ENCODE data around the gene PTPRA. TPM values are rescaled to one million over a fixed set of nuclear protein-coding genes. Genes with fewer than 3 reads are reported as not detected.

Gene PTPRA
- total and polyA plus RNA-seq, 2 of the 8 experiments (the other 6 are each of a cell fraction or from before 2014, with no cell fraction given): 47.7 to 51.3 TPM

DNA sequence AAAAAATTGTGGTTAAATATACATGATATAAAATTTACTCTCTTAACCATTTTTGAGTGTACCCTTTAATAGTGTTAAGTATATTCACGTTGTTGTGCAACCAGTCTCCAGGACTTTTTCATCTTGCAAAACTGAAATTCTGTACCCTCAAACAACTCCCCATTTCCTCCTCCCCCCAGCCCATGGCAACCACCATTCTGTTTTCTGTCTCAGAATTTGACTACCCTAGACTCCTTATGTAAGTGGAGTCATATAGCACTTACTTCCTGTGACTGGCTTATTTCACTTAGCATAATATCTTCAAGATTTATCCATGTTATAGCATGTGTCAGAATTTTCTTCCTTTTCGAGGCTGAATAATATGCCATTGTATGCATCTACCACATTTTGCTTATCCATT lies 27.7 kb upstream of the PTPRA start:
- H4K20me1 ChIP-seq (replicated peaks in 1 of 2; ENCODE audit: control insufficient read depth in 1 of 2, insufficient read depth in 2 of 2, low read length in 2 of 2): peaks cover 0 to 3% of the 10 kb centered on the region in 2 experiments
- FAIRE-seq (no peak), DNase-seq (ENCODE audit: low read depth in 1 of 2, low spot score in 2 of 2) (no peak)
- H2AFZ ChIP-seq (ENCODE audit: low read length): no peak overlapping the region
- H3K4me2 ChIP-seq (ENCODE audit: insufficient read depth in 1 of 2, low read depth in 2 of 2, low read length in 2 of 2): no peak overlapping the region
- H2BK5ac ChIP-seq (ENCODE audit: low read depth, low read length): no peak overlapping the region
- H3K4ac ChIP-seq (replicated peaks; ENCODE audit: insufficient read length, low read depth, low read length): no peak overlapping the region
- no peaks in the 10 kb centered on the region for H3K79me1 ChIP-seq (ENCODE audit: low read depth, low read length)
- H3K4me1 ChIP-seq (replicated peaks in 1 of 4; ENCODE audit: control insufficient read depth in 3 of 4, insufficient read depth in 4 of 4, low read length in 3 of 4): no peaks in the 10 kb centered on the region
- no peaks in the 10 kb centered on the region for H3K79me2 ChIP-seq (ENCODE audit: control insufficient read depth in 1 of 2, insufficient read depth in 2 of 2, low read length in 2 of 2)
- ChIA-PET CTCF (ENCODE audit: partially characterized antibody) (interaction anchor here (1.0 kb wide), 1 partner anchor 90 kb away, joined by 4 read pairs; no protein-coding TSS in a partner anchor), POLR2A (ENCODE audit: partially characterized antibody) (no interaction called here)
- no peak overlapping the region for H3K56ac ChIP-seq (replicated peaks; ENCODE audit: insufficient read length, low read depth, low read length)
- no peak overlapping the region for H4K91ac ChIP-seq (replicated peaks; ENCODE audit: insufficient read length, low read length)
- H2BK15ac ChIP-seq (ENCODE audit: low read length): no peak overlapping the region
- TF ChIP-seq, protein P1, sequence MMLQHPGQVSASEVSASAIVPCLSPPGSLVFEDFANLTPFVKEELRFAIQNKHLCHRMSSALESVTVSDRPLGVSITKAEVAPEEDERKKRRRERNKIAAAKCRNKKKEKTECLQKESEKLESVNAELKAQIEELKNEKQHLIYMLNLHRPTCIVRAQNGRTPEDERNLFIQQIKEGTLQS (IDR thresholded peaks at IDR 0.05; ENCODE audit: insufficient read depth, low read depth, low read length): no peak
- TF ChIP-seq TEAD4 (IDR thresholded peaks at IDR 0.05; ENCODE audit: low read depth, low read length) (no peak), CHD1 (IDR thresholded peaks at IDR 0.05; ENCODE audit: low read depth, low read length) (no peak), PHF8 (conservative IDR thresholded peaks at IDR 0.05; ENCODE audit: low read depth, low read length) (no peak), FOSL1 (IDR thresholded peaks at IDR 0.05; ENCODE audit: insufficient read depth, low read depth, low read length) (no peak), NRF1 (IDR thresholded peaks at IDR 0.05; ENCODE audit: low read depth, low read length) (no peak), EGR1 (IDR thresholded peaks at IDR 0.05; ENCODE audit: borderline replicate concordance, low read depth, low read length) (no peak), SRF (IDR thresholded peaks at IDR 0.05; ENCODE audit: low read depth, low read length) (no peak), TAF7 (optimal IDR thresholded peaks at IDR 0.05; ENCODE audit: borderline replicate concordance, low read depth, low read length) (no peak), SP4 (IDR thresholded peaks at IDR 0.05; ENCODE audit: low read length) (no peak)
- TF ChIP-seq, protein P2, sequence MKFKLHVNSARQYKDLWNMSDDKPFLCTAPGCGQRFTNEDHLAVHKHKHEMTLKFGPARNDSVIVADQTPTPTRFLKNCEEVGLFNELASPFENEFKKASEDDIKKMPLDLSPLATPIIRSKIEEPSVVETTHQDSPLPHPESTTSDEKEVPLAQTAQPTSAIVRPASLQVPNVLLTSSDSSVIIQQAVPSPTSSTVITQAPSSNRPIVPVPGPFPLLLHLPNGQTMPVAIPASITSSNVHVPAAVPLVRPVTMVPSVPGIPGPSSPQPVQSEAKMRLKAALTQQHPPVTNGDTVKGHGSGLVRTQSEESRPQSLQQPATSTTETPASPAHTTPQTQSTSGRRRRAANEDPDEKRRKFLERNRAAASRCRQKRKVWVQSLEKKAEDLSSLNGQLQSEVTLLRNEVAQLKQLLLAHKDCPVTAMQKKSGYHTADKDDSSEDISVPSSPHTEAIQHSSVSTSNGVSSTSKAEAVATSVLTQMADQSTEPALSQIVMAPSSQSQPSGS (IDR thresholded peaks at IDR 0.05; ENCODE audit: low read length): no peak
- H2BK120ac ChIP-seq (replicated peaks; ENCODE audit: low read depth, low read length): no peak overlapping the region
- no peaks in the 10 kb centered on the region for H3K27me3 ChIP-seq (replicated peaks in 1 of 4; ENCODE audit: control insufficient read depth in 3 of 4, extremely low read depth in 1 of 4, insufficient read depth in 3 of 4, low read length in 3 of 4)
- H3K14ac ChIP-seq (ENCODE audit: insufficient read length): no peak overlapping the region
- no peak overlapping the region for H4K8ac ChIP-seq (ENCODE audit: extremely low read depth, insufficient read depth, low read length)
- no peak overlapping the region for H3K4me3 ChIP-seq (ENCODE audit: extremely low read depth in 1 of 4, insufficient read depth in 2 of 4, low read depth in 3 of 4, low read length in 4 of 4)
- H3K9ac ChIP-seq (replicated peaks in 1 of 4; ENCODE audit: extremely low read depth in 1 of 4, low read depth in 3 of 4, low read length in 3 of 4): no peak overlapping the region
- H3K9me3 ChIP-seq (ENCODE audit: insufficient read depth in 2 of 2, low read depth in 1 of 2, low read length in 1 of 2): no peaks in the 10 kb centered on the region
- whole genome bisulfite sequencing, 2 experiments (ENCODE audit: extremely low coverage in 1 of 2, insufficient coverage in 1 of 2, insufficient read length in 1 of 2, insufficient replicate concordance in 2 of 2, low coverage in 1 of 2, low lambda C conversion rate in 2 of 2, missing lambda C conversion rate in 1 of 2): 96% methylated on average over 2 of the region's 2 CpGs; no CpG with 5 or more reads in 1 of the 2 experiments
- H2AK5ac ChIP-seq (ENCODE audit: low read depth, low read length): no peak overlapping the region
- no peak overlapping the region for H2BK12ac ChIP-seq (ENCODE audit: low read depth, low read length)
- no peak overlapping the region for H3K18ac ChIP-seq (ENCODE audit: extremely low read depth, low read length)
- H4K5ac ChIP-seq (ENCODE audit: insufficient read length, low read depth, low read length): no peak overlapping the region
- H3K23me2 ChIP-seq (ENCODE audit: low read depth, low read length): peaks cover 7% of the 10 kb centered on the region; the same call in 1 of the 2 replicates
- H2BK20ac ChIP-seq (ENCODE audit: low read length): no peak overlapping the region
- no peaks in the 10 kb centered on the region for H3K36me3 ChIP-seq (ENCODE audit: control insufficient read depth in 2 of 4, insufficient read depth in 4 of 4, low read length in 3 of 4)
- H3K27ac ChIP-seq (ENCODE audit: low read depth, low read length): no peak overlapping the region
- H3K23ac ChIP-seq (ENCODE audit: insufficient read length): no peak overlapping the region
